Measurements from ENCODE around the gene DCAKD.

- TF ChIP-seq CTCF (IDR thresholded peaks at IDR 0.05; ENCODE audit: control extremely low read depth in 1 of 3, insufficient read depth in 1 of 3, low read depth in 1 of 3, low read length in 3 of 3) (no peak), NANOG (IDR thresholded peaks at IDR 0.05; ENCODE audit: insufficient read depth, low read depth, low read length, poor library complexity, severe bottlenecking) (no peak)
These were observed 72.6 kb downstream of the DCAKD start for GRCh38 chr17:44978807-44979206.
